ENCODE results near the gene ZNF423.

Gene ZNF423

GRCh38 chr16:49546735-49547134 lies 309.2 kb downstream of the ZNF423 start:
- DNase-seq (ENCODE audit: insufficient read length, low spot score) (no peak), FAIRE-seq (no peak)
- no peak for TF ChIP-seq POU2F2 (IDR thresholded peaks at IDR 0.05; ENCODE audit: low read depth, low read length)
- TF ChIP-seq POLR2AphosphoS5 (IDR thresholded peaks at IDR 0.05; ENCODE audit: low read depth, low read length), result no peak
- TF ChIP-seq SPI1 (IDR thresholded peaks at IDR 0.05; ENCODE audit: low read depth, low read length), result no peak
- no peak for TF ChIP-seq POLR2A (IDR thresholded peaks at IDR 0.05; ENCODE audit: low read depth, low read length)
- TF ChIP-seq TAF1 (IDR thresholded peaks at IDR 0.05; ENCODE audit: low read depth, low read length), result no peak
- no peak for TF ChIP-seq PAX5 (IDR thresholded peaks at IDR 0.05; ENCODE audit: insufficient read depth, low read length, severe bottlenecking)

- no peak for FAIRE-seq
Observed at GRCh38 chr16:49545741-49546448, 310.0 kb downstream of the ZNF423 start.

GRCh38 chr16:49545243-49545642 lies 310.7 kb downstream of the ZNF423 start:
- TF ChIP-seq TAF1 (IDR thresholded peaks at IDR 0.05; ENCODE audit: low read depth, low read length) (no peak), POLR2AphosphoS5 (IDR thresholded peaks at IDR 0.05; ENCODE audit: low read depth, low read length) (no peak), POLR2A (IDR thresholded peaks at IDR 0.05; ENCODE audit: low read depth, low read length) (no peak), PAX5 (IDR thresholded peaks at IDR 0.05; ENCODE audit: insufficient read depth, low read length, severe bottlenecking) (no peak), POU2F2 (IDR thresholded peaks at IDR 0.05; ENCODE audit: low read depth, low read length) (no peak), SPI1 (IDR thresholded peaks at IDR 0.05; ENCODE audit: low read depth, low read length) (no peak)
- no peak for FAIRE-seq
- DNase-seq (ENCODE audit: insufficient read length, low spot score), result no peak

More at GRCh38 chr16:49545741-49546448, 310.0 kb downstream of the ZNF423 start:
- no peak for DNase-seq (ENCODE audit: insufficient read length, low spot score)
- TF ChIP-seq POU2F2 (IDR thresholded peaks at IDR 0.05; ENCODE audit: low read depth, low read length), result no peak
- TF ChIP-seq POLR2A (IDR thresholded peaks at IDR 0.05; ENCODE audit: low read depth, low read length), result no peak
- no peak for TF ChIP-seq TAF1 (IDR thresholded peaks at IDR 0.05; ENCODE audit: low read depth, low read length)
- TF ChIP-seq SPI1 (IDR thresholded peaks at IDR 0.05; ENCODE audit: low read depth, low read length), result no peak

DNA sequence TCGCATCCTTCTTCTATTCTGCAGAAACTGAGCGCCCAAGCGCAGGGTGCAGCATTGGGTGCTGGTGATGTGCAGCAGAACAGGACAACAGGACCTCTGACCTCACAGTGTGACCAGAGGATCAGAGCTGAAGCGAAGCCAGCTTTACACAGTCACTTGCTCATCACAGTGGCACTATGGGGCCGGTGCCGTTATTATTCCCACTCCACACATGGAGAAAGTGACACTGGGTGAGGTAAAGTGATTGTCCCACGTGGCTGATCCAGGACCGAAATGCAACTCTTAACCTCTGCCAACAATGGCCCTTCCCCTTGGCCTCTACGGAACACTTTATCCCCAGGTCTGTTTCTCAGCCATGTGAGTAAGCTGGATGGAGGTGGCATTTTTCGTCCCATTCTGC lies 311.1 kb downstream of the ZNF423 start:
- FAIRE-seq, result no peak
- TF ChIP-seq PAX5 (IDR thresholded peaks at IDR 0.05; ENCODE audit: insufficient read depth, low read length, severe bottlenecking) (no peak), POLR2AphosphoS5 (IDR thresholded peaks at IDR 0.05; ENCODE audit: low read depth, low read length) (no peak), SPI1 (IDR thresholded peaks at IDR 0.05; ENCODE audit: low read depth, low read length) (no peak), TAF1 (IDR thresholded peaks at IDR 0.05; ENCODE audit: low read depth, low read length) (no peak), POLR2A (IDR thresholded peaks at IDR 0.05; ENCODE audit: low read depth, low read length) (no peak), POU2F2 (IDR thresholded peaks at IDR 0.05; ENCODE audit: low read depth, low read length) (no peak)
- no peak for DNase-seq (ENCODE audit: insufficient read length, low spot score)

DNA sequence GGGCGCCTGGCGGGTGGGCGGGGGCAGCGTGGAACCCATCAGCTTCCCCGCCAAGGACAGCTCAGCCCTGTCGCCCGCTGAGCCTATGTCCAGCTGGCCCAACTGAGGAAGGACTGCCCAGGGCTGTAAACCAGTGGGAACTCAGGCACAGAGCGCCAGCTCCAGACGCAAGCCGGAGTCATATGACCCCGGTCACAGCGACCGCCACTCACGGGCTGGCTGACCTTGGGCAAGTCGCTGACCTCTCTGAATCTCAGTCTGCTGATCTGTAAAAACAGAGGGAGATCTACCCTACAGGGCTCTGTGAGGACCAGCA lies 312.3 kb downstream of the ZNF423 start:
- DNase-seq (ENCODE audit: insufficient read length, low spot score) (no peak), FAIRE-seq (no peak)
- TF ChIP-seq POLR2AphosphoS5 (IDR thresholded peaks at IDR 0.05; ENCODE audit: low read depth, low read length), result no peak
- TF ChIP-seq POU2F2 (IDR thresholded peaks at IDR 0.05; ENCODE audit: low read depth, low read length), result no peak
- no peak for TF ChIP-seq POLR2A (IDR thresholded peaks at IDR 0.05; ENCODE audit: low read depth, low read length)
- TF ChIP-seq PAX5 (IDR thresholded peaks at IDR 0.05; ENCODE audit: insufficient read depth, low read length, severe bottlenecking), result no peak
- no peak for TF ChIP-seq TAF1 (IDR thresholded peaks at IDR 0.05; ENCODE audit: low read depth, low read length)

DNA sequence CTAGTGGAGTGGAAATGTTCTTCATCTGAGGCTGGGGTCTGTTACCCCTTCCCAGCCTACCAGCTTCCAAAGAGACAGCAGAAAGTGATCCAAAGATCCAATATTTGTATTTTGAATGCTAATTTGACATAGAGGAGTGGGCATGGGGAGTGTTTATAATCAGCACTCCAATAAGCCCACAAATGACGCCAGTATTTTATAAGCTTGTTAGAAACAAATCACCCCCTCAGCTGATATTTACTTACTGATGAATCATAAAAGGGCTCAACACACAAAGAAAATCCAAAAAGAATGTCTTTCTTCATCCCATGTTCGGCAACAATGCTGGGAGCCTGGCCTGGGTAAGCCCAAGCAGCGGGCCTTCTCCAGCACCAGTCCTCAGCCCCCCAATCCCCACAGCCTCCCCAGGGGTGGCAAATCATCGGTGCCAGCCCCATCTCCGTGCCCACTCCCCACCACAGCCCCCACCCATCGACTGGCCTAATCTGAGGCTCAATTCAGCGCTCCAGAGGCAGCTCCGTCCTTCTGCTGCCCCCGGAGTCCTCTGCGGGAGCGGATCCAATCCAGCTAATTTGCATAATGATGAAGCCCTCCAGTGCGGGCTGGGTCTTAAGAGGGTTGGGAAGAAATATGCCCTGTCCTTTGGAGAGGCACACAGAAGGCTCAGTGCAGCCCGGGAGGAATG lies 312.8 kb downstream of the ZNF423 start:
- DNase-seq (ENCODE audit: insufficient read length, low spot score) (no peak), FAIRE-seq (no peak)
- TF ChIP-seq POLR2A (IDR thresholded peaks at IDR 0.05; ENCODE audit: low read depth, low read length), result no peak
- TF ChIP-seq POU2F2 (IDR thresholded peaks at IDR 0.05; ENCODE audit: low read depth, low read length), result no peak

- no peak for DNase-seq (ENCODE audit: insufficient read length, low spot score)
- FAIRE-seq, result no peak
- TF ChIP-seq POLR2AphosphoS5 (IDR thresholded peaks at IDR 0.05; ENCODE audit: low read depth, low read length), result no peak
- no peak for TF ChIP-seq POLR2A (IDR thresholded peaks at IDR 0.05; ENCODE audit: low read depth, low read length)
- TF ChIP-seq POU2F2 (IDR thresholded peaks at IDR 0.05; ENCODE audit: low read depth, low read length), result no peak
- no peak for TF ChIP-seq TAF1 (IDR thresholded peaks at IDR 0.05; ENCODE audit: low read depth, low read length)
- TF ChIP-seq SPI1 (IDR thresholded peaks at IDR 0.05; ENCODE audit: low read depth, low read length), result no peak
- TF ChIP-seq PAX5 (IDR thresholded peaks at IDR 0.05; ENCODE audit: insufficient read depth, low read length, severe bottlenecking), result no peak
Observed at GRCh38 chr16:49542391-49542891, 313.5 kb downstream of the ZNF423 start.

DNA sequence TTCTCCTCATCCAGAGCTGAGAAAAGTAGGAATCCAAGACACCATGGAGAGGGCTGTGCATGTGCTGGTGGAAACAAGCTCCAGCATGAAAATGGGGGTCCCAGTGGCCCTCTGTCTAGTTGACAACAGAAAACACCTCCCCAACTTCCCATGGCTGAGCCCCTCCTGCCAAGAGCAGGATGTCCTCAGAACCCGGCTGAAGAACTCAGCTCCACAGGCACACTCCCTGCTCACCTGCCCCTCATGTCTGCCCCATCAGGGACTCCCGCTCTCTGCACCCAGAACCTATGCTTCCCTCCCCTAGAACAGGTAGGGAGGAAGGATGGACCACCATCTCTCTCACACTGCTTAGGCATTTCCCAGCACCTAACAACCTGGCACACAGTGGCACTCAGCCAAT lies 315.1 kb downstream of the ZNF423 start:
- no peak for TF ChIP-seq PAX5 (IDR thresholded peaks at IDR 0.05; ENCODE audit: insufficient read depth, low read length, severe bottlenecking)
- no peak for TF ChIP-seq POU2F2 (IDR thresholded peaks at IDR 0.05; ENCODE audit: low read depth, low read length)
- no peak for TF ChIP-seq POLR2AphosphoS5 (IDR thresholded peaks at IDR 0.05; ENCODE audit: low read depth, low read length)
- TF ChIP-seq SPI1 (IDR thresholded peaks at IDR 0.05; ENCODE audit: low read depth, low read length), result no peak
- no peak for TF ChIP-seq POLR2A (IDR thresholded peaks at IDR 0.05; ENCODE audit: low read depth, low read length)
- no peak for TF ChIP-seq TAF1 (IDR thresholded peaks at IDR 0.05; ENCODE audit: low read depth, low read length)
- FAIRE-seq (no peak), DNase-seq (ENCODE audit: insufficient read length, low spot score) (no peak)

GRCh38 chr16:49539758-49540157 lies 316.2 kb downstream of the ZNF423 start:
- no peak for TF ChIP-seq SPI1 (IDR thresholded peaks at IDR 0.05; ENCODE audit: low read depth, low read length)
- no peak for TF ChIP-seq PAX5 (IDR thresholded peaks at IDR 0.05; ENCODE audit: insufficient read depth, low read length, severe bottlenecking)
- TF ChIP-seq POU2F2 (IDR thresholded peaks at IDR 0.05; ENCODE audit: low read depth, low read length), result no peak
- TF ChIP-seq POLR2AphosphoS5 (IDR thresholded peaks at IDR 0.05; ENCODE audit: low read depth, low read length), result no peak
- no peak for TF ChIP-seq TAF1 (IDR thresholded peaks at IDR 0.05; ENCODE audit: low read depth, low read length)
- TF ChIP-seq POLR2A (IDR thresholded peaks at IDR 0.05; ENCODE audit: low read depth, low read length), result no peak
- DNase-seq (ENCODE audit: insufficient read length, low spot score), result no peak
- FAIRE-seq, result no peak

Measured in GM12891 (cell line).